Measurements from ENCODE around the gene UBE2J2. TPM values are rescaled to one million over a fixed set of nuclear protein-coding genes. Genes with fewer than 3 reads are reported as not detected.

The UBE2J2 gene
- total and polyA plus RNA-seq, 2 of the 13 experiments (the other 11 are each of a cell fraction or from before 2014, with no cell fraction given), result 25.4 to 29.4 TPM

GRCh38 chr1:1264026-1264425 is 9.6 kb downstream of the UBE2J2 start:
- H4K20me1 ChIP-seq (ENCODE audit: insufficient read depth, low read length), result no peaks in the 10 kb centered on the region
- H3K4me3 ChIP-seq (replicated peaks in 1 of 3; ENCODE audit: insufficient read depth in 1 of 3, low read depth in 2 of 3, low read length in 3 of 3), result no peak overlapping the region
- no peaks in the 10 kb centered on the region for H3K27me3 ChIP-seq (ENCODE audit: control insufficient read depth in 1 of 2, insufficient read depth in 2 of 2, low read length in 2 of 2)
- intact Hi-C loops (cut with micrococcal nuclease; ENCODE audit: unreplicated experiment), result no loop called here
- DNase-seq (ENCODE audit: low spot score) (no peak), ATAC-seq (no peak), FAIRE-seq (no peak)
- in situ Hi-C loops (cut with HindIII; ENCODE audit: extremely low pct_ligation_motif_present, low pct_unique_long_range_greater_than_20kb), result no loop called here
- no peaks in the 10 kb centered on the region for H3K9me3 ChIP-seq (ENCODE audit: low read length)
- H3K4me1 ChIP-seq (ENCODE audit: insufficient read depth, low read length), result no peaks in the 10 kb centered on the region
- BruUV-seq (replicated peaks), result no TSS peak
- H3K4me2 ChIP-seq (ENCODE audit: low read depth, low read length), result no peak overlapping the region
- no peak overlapping the region for H3K27ac ChIP-seq (ENCODE audit: extremely low read length, insufficient read depth, low read length)
- no peak overlapping the region for H2AFZ ChIP-seq (ENCODE audit: low read length)
- peaks cover 5% of the 10 kb centered on the region for H3K79me2 ChIP-seq (ENCODE audit: insufficient read depth, low read length)
- no peak overlapping the region for H3K9ac ChIP-seq (ENCODE audit: insufficient read depth, low read depth, low read length)
- CTCF ChIA-PET (ENCODE audit: low intra/inter-chr PET ratio, low total read pairs), result no interaction called here
- WGBS (ENCODE audit: low lambda C conversion rate), result 94% methylated on average over 9 of the region's 9 CpGs
- peaks cover 17 to 65% of the 10 kb centered on the region in 2 experiments for H3K36me3 ChIP-seq (replicated peaks in 1 of 2; ENCODE audit: control insufficient read depth in 1 of 2, insufficient read depth in 2 of 2, low read length in 2 of 2)
- POLR2A ChIA-PET, result no interaction called here
- TF ChIP-seq PLSCR1 (CRISPR knock-in tag; IDR thresholded peaks at IDR 0.05; ENCODE audit: borderline replicate concordance) (no peak), ZNF33B (CRISPR knock-in tag; IDR thresholded peaks at IDR 0.05) (no peak), NONO (IDR thresholded peaks at IDR 0.05) (no peak), NONO (CRISPR knock-in tag; conservative IDR thresholded peaks at IDR 0.05) (no peak), TEAD2 (CRISPR knock-in tag; IDR thresholded peaks at IDR 0.05) (no peak), ZSCAN21 (CRISPR knock-in tag; IDR thresholded peaks at IDR 0.05; ENCODE audit: borderline replicate concordance) (no peak), NFYB (CRISPR knock-in tag; IDR thresholded peaks at IDR 0.05) (no peak), ZNF749 (CRISPR knock-in tag; IDR thresholded peaks at IDR 0.05; ENCODE audit: borderline replicate concordance) (no peak), ARNT2 (CRISPR knock-in tag; IDR thresholded peaks at IDR 0.05; ENCODE audit: low read depth) (no peak), TCF7L2 (IDR thresholded peaks at IDR 0.05; ENCODE audit: low read depth, low read length) (no peak), ELF1 (CRISPR knock-in tag; IDR thresholded peaks at IDR 0.05) (no peak)
- TF ChIP-seq, protein P1, sequence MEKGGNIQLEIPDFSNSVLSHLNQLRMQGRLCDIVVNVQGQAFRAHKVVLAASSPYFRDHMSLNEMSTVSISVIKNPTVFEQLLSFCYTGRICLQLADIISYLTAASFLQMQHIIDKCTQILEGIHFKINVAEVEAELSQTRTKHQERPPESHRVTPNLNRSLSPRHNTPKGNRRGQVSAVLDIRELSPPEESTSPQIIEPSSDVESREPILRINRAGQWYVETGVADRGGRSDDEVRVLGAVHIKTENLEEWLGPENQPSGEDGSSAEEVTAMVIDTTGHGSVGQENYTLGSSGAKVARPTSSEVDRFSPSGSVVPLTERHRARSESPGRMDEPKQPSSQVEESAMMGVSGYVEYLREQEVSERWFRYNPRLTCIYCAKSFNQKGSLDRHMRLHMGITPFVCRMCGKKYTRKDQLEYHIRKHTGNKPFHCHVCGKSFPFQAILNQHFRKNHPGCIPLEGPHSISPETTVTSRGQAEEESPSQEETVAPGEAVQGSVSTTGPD (CRISPR knock-in tag; IDR thresholded peaks at IDR 0.05), result no peak
- TF ChIP-seq, protein P2, sequence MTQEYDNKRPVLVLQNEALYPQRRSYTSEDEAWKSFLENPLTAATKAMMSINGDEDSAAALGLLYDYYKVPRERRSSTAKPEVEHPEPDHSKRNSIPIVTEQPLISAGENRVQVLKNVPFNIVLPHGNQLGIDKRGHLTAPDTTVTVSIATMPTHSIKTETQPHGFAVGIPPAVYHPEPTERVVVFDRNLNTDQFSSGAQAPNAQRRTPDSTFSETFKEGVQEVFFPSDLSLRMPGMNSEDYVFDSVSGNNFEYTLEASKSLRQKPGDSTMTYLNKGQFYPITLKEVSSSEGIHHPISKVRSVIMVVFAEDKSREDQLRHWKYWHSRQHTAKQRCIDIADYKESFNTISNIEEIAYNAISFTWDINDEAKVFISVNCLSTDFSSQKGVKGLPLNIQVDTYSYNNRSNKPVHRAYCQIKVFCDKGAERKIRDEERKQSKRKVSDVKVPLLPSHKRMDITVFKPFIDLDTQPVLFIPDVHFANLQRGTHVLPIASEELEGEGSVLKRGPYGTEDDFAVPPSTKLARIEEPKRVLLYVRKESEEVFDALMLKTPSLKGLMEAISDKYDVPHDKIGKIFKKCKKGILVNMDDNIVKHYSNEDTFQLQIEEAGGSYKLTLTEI (CRISPR knock-in tag; conservative IDR thresholded peaks at IDR 0.05), result no peak
- TF ChIP-seq, protein P3, sequence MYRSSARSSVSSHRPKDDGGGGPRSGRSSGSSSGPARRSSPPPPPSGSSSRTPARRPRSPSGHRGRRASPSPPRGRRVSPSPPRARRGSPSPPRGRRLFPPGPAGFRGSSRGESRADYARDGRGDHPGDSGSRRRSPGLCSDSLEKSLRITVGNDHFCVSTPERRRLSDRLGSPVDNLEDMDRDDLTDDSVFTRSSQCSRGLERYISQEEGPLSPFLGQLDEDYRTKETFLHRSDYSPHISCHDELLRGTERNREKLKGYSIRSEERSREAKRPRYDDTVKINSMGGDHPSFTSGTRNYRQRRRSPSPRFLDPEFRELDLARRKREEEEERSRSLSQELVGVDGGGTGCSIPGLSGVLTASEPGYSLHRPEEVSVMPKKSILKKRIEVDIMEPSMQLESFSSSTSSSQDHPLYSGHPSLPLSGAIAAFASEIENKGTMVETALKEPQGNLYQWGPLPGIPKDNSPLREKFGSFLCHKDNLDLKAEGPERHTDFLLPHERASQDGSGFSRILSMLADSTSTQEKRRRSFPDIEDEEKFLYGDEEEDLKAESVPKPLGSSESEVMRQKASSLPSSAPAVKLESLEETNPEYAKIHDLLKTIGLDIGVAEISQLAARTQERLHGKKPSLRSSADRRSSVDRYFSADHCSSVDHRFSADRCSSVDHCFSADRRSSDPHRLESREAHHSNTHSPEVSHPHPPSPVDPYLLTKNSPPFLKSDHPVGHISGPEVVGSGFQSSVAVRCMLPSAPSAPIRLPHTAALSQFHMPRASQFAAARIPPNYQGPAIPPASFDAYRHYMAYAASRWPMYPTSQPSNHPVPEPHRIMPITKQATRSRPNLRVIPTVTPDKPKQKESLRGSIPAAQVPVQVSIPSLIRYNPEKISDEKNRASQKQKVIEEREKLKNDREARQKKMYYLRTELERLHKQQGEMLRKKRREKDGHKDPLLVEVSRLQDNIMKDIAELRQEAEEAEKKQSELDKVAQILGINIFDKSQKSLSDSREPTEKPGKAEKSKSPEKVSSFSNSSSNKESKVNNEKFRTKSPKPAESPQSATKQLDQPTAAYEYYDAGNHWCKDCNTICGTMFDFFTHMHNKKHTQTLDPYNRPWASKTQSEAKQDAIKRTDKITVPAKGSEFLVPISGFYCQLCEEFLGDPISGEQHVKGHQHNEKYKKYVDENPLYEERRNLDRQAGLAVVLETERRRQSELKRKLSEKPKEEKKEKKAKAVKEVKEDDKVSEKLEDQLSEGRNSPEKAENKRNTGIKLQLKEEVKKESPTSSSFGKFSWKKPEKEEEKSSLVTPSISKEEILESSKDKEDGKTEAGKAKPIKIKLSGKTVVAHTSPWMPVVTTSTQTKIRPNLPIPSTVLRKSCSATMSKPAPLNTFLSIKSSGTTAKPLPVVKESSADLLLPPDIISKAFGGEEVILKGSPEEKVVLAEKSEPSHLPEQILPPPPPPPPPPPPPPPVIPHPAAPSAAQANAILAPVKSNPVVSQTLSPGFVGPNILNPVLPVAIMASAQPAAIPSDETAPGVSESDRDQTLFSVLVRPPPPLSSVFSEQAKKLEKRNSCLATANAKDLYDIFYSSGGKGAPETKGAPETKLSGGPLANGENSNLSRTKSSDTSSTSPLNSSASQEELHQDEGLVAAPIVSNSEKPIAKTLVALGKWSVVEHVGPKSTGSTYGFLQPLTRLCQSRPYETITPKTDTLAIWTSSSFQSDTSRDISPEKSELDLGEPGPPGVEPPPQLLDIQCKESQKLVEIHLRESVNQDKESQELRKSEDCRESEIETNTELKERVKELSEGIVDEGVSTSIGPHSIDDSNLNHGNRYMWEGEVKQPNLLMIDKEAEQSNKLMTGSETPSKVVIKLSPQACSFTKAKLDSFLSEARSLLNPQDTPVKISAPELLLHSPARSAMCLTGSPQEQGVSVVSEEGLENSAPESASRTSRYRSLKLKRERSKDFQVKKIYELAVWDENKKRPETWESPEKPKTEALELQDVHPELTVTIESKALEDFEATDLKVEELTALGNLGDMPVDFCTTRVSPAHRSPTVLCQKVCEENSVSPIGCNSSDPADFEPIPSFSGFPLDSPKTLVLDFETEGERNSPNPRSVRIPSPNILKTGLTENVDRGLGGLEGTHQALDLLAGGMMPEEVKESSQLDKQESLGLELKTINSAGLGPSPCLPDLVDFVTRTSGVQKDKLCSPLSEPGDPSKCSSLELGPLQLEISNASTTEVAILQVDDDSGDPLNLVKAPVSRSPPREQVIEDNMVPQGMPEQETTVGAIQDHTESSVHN (CRISPR knock-in tag; IDR thresholded peaks at IDR 0.05), result no peak

Data from HepG2 (cell line).